PFSK-1 (cell line): ENCODE results near the gene MYO7A.

Source experiments
- POLR2AphosphoS5 ChIP-seq: IDR thresholded peaks from 2 replicates; pipeline ENCODE4 v1.6.1; 2012; ENCODE audit warnings: low read depth, mild to moderate bottlenecking, control low read depth, low read length, moderate library complexity
- SIN3A ChIP-seq: IDR thresholded peaks from 2 replicates; pipeline ENCODE4 v1.6.1; 2012; ENCODE audit warnings: mild to moderate bottlenecking, low read length, moderate library complexity, borderline replicate concordance; ENCODE audit not compliant: insufficient read depth
- TAF1 ChIP-seq: IDR thresholded peaks from 2 replicates; pipeline ENCODE4 v1.6.1; 2012; ENCODE audit warnings: low read length, control low read depth, borderline replicate concordance; ENCODE audit not compliant: insufficient read depth
- TF ChIP-seq, protein P1 (sequence below), 2 experiments: IDR thresholded peaks; 2 replicates each; pipeline versions ENCODE4 v1.6.1 to v1.8.0; 2011 to 2012; ENCODE audit warnings: low read depth in 2 of 2, low read length in 2 of 2, control low read depth in 1 of 2, inconsistent platforms in 1 of 2, mild to moderate bottlenecking in 1 of 2, moderate library complexity in 1 of 2; ENCODE audit not compliant: insufficient read depth in 1 of 2

DNA sequence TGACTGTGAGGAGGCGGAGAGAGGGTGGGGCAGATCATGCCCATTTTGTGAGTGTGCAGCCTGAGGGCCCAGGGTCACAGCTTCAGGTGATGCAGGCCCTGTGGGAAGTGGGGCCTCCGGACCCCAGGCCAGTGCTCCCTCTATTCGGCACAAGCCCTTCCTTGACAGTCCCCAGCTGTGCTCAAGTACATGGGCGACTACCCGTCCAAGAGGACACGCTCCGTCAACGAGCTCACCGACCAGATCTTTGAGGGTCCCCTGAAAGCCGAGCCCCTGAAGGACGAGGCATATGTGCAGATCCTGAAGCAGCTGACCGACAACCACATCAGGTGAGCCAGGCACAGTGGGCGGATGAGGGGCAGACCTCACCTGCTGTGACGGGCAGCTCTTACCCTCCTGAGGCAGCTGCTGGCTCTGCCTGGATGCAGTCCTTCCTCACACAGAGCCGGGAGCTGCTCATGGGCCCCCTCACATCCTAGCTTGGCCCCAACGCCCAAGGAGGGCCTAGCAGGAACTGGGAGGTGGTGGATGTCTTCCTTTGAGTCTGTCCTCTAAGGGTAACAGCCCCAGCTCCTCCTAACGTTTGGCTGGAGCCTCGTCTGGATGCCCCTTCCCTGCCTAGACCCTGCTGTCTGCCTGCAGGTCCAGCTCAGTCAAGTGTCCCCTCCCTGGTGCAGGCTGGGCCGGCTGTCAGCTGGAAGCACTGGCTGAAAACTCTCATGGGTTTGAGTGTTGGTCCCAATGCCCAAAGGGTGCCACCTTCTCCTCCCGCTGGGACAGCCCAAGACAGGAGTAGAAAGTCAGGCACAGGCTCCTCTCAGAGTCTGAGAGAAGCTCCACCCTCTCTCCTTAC, 76.1 kb downstream of the MYO7A start:
- TF ChIP-seq SIN3A (no peak), POLR2AphosphoS5 (no peak), TAF1 (no peak)
- TF ChIP-seq, protein P1, sequence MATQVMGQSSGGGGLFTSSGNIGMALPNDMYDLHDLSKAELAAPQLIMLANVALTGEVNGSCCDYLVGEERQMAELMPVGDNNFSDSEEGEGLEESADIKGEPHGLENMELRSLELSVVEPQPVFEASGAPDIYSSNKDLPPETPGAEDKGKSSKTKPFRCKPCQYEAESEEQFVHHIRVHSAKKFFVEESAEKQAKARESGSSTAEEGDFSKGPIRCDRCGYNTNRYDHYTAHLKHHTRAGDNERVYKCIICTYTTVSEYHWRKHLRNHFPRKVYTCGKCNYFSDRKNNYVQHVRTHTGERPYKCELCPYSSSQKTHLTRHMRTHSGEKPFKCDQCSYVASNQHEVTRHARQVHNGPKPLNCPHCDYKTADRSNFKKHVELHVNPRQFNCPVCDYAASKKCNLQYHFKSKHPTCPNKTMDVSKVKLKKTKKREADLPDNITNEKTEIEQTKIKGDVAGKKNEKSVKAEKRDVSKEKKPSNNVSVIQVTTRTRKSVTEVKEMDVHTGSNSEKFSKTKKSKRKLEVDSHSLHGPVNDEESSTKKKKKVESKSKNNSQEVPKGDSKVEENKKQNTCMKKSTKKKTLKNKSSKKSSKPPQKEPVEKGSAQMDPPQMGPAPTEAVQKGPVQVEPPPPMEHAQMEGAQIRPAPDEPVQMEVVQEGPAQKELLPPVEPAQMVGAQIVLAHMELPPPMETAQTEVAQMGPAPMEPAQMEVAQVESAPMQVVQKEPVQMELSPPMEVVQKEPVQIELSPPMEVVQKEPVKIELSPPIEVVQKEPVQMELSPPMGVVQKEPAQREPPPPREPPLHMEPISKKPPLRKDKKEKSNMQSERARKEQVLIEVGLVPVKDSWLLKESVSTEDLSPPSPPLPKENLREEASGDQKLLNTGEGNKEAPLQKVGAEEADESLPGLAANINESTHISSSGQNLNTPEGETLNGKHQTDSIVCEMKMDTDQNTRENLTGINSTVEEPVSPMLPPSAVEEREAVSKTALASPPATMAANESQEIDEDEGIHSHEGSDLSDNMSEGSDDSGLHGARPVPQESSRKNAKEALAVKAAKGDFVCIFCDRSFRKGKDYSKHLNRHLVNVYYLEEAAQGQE (IDR thresholded peaks at IDR 0.05; ENCODE audit: insufficient read depth in 1 of 2, low read depth in 2 of 2, low read length in 2 of 2) = no peak
